GM10248 (cell line): Measurements from ENCODE around the gene PIP5KL1.
A peak's percentile ranks its signal among the peaks of the same experiment; 100 is the strongest.

Source experiments
- CTCF ChIA-PET: fragments of 300-600 bp; sonication (Branson Sonifier 250); formaldehyde crosslinking; extraction: SDS; loops from one replicate; lab custom pipeline; 2021; ENCODE audit warnings: antibody characterized with exemption; lab: Yijun Ruan, JAX
- POLR2A ChIA-PET: fragments of 350-650 bp; sonication (Branson Sonifier 250); formaldehyde crosslinking; extraction: SDS; loops from one replicate; lab custom pipeline; 2020; ENCODE audit warnings: antibody characterized with exemption; lab: Yijun Ruan, JAX
- DNase-seq: peaks from one replicate; pipeline ENCODE4 v3.0.0; 2012; ENCODE audit errors: extremely low spot score
- CTCF ChIP-seq: IDR thresholded peaks from 2 replicates; pipeline ENCODE4 v1.5.1; 2012; ENCODE audit warnings: mild to moderate bottlenecking, low read depth; ENCODE audit errors: extremely low read depth, missing control alignments, control extremely low read depth

PIP5KL1 gene

GRCh38 chr9:127899128-127899943 is 31.2 kb downstream of the PIP5KL1 start, which contains the start of gene ST6GALNAC6:
ST6GALNAC6 (minus strand) TSS chr9:127899603; CDS start chr9:127897981, 1,622 bp downstream.
- ChIA-PET CTCF (interaction anchor here (0.6 to 2.6 kb wide), 6 partner anchors 10 to 165 kb away, joined by 3 to 14 read pairs (median 6); partner anchors contain the start of genes ST6GALNAC4 and TOR2A), POLR2A (interaction anchor here (0.5 kb wide), 1 partner anchor 739 kb away, joined by 3 read pairs; no protein-coding TSS in a partner anchor)
- no peak for TF ChIP-seq CTCF
- DNase-seq = peak; percentile 93

GRCh38 chr9:127898433-127899127 is 32.0 kb downstream of the PIP5KL1 start:
- ChIA-PET CTCF (interaction anchor here (1.3 to 2.6 kb wide), 4 partner anchors 9 to 164 kb away, joined by 3 to 14 read pairs (median 6); partner anchors contain the start of gene TOR2A), POLR2A (interaction anchor here (0.5 kb wide), 1 partner anchor 740 kb away, joined by 3 read pairs; no protein-coding TSS in a partner anchor)
- no peak for TF ChIP-seq CTCF
- DNase-seq = peak; percentile 50

- POLR2A ChIA-PET = no interaction called here
- no peak for TF ChIP-seq CTCF
- CTCF ChIA-PET = interaction anchor here (0.7 to 1.2 kb wide), 3 partner anchors 12 to 162 kb away, joined by 3 to 4 read pairs (median 3); partner anchors contain the start of gene TOR2A
- peak; percentile 78 for DNase-seq
These were observed 33.3 kb downstream of the PIP5KL1 start for GRCh38 chr9:127897193-127897692.

GRCh38 chr9:127896395-127897192 is 34.0 kb downstream of the PIP5KL1 start:
- ChIA-PET POLR2A (no interaction called here), CTCF (interaction anchor here (0.7 to 1.6 kb wide), 5 partner anchors 12 to 162 kb away, joined by 3 to 5 read pairs (median 3); partner anchors contain the start of gene TOR2A)
- no peak for DNase-seq
- TF ChIP-seq CTCF = no peak

GRCh38 chr9:127895811-127896210 is 34.8 kb downstream of the PIP5KL1 start:
- ChIA-PET CTCF (interaction anchor here (1.1 to 2.6 kb wide), 6 partner anchors 11 to 393 kb away, joined by 3 to 11 read pairs (median 4); no protein-coding TSS in a partner anchor), POLR2A (no interaction called here)
- no peak for DNase-seq
- no peak for TF ChIP-seq CTCF
